IMR-90 (cell line): ENCODE measurements around the gene DNASE1L1. TPM values are rescaled to one million over a fixed set of nuclear protein-coding genes. Genes with fewer than 3 reads are reported as not detected.

Experiments
- ATAC-seq: fragments of 200-7000 bp; cut with Tn5 transposase; 2 replicates; pipeline ENCODE4 v1.9.1; 2020; ENCODE audit warnings: low read depth, mild to moderate bottlenecking, moderate library complexity
- BruUV-seq: library from RNA; stranded (reverse); fragments of 400-500 nt; replicated peaks from 2 replicates; lab custom pipeline; 2021; lab: Mats Ljungman, UMichigan
- CTCF ChIA-PET: fragments of 300-600 bp; formaldehyde crosslinking; extraction: SDS; loops from one replicate; lab custom pipeline; 2021; ENCODE audit warnings: antibody characterized with exemption; lab: Yijun Ruan, JAX
- POLR2A ChIA-PET: fragments of 300-600 bp; sonication (Branson Sonifier 250); formaldehyde crosslinking; loops from one replicate; lab custom pipeline; 2022; ENCODE audit warnings: antibody characterized with exemption; ENCODE audit not compliant: unreplicated experiment; lab: Charles Lee
- DNase-seq: peaks from one replicate; pipeline ENCODE4 v3.0.0; 2013
- H2AFZ ChIP-seq: replicated peaks from 2 replicates; pipeline ENCODE3; 2013; ENCODE audit warnings: low read length, mild to moderate bottlenecking; ENCODE audit not compliant: poor library complexity
- H2AK5ac ChIP-seq: 2 replicates; pipeline ENCODE4 v1.6.1; 2013; ENCODE audit warnings: low read depth, low read length, inconsistent platforms
- H2AK9ac ChIP-seq: replicated peaks from 2 replicates; pipeline ENCODE3; 2013; ENCODE audit warnings: mild to moderate bottlenecking, low read depth, low read length, moderate library complexity; ENCODE audit not compliant: poor library complexity
- H2BK120ac ChIP-seq: 2 replicates; pipeline ENCODE4 v1.6.1; 2013; ENCODE audit warnings: low read depth, low read length, inconsistent platforms
- H2BK15ac ChIP-seq: 3 replicates; pipeline ENCODE4 v1.6.1; 2013; ENCODE audit warnings: low read depth, low read length, inconsistent platforms
- H2BK20ac ChIP-seq: 2 replicates; pipeline ENCODE4 v1.6.1; 2013; ENCODE audit warnings: low read depth, mild to moderate bottlenecking, inconsistent platforms, low read length, moderate library complexity
- H2BK5ac ChIP-seq: 2 replicates; pipeline ENCODE4 v1.6.1; 2013; ENCODE audit warnings: mild to moderate bottlenecking, low read depth, low read length, inconsistent platforms; ENCODE audit not compliant: poor library complexity, severe bottlenecking
- H3K14ac ChIP-seq: replicated peaks from 2 replicates; pipeline ENCODE4 v1.6.1; 2013; ENCODE audit warnings: low read depth, low read length, inconsistent platforms
- H3K18ac ChIP-seq: 2 replicates; pipeline ENCODE4 v1.6.1; 2013; ENCODE audit warnings: low read depth, low read length, control low read depth
- H3K23ac ChIP-seq: 2 replicates; pipeline ENCODE4 v1.6.1; 2013; ENCODE audit warnings: low read depth, low read length, inconsistent platforms
- H3K27ac ChIP-seq: 2 replicates; pipeline ENCODE4 v1.5.1; 2013; ENCODE audit warnings: mild to moderate bottlenecking, control low read depth, low read length; ENCODE audit not compliant: insufficient read depth
- H3K27me3 ChIP-seq: 2 replicates; pipeline ENCODE4 v1.6.1; 2013; ENCODE audit warnings: low read length; ENCODE audit not compliant: control insufficient read depth, insufficient read depth
- H3K36me3 ChIP-seq: 2 replicates; pipeline ENCODE4 v1.6.1; 2013; ENCODE audit warnings: low read length, mixed read lengths; ENCODE audit not compliant: control insufficient read depth, insufficient read depth
- H3K4ac ChIP-seq: 2 replicates; pipeline ENCODE4 v1.6.1; 2013; ENCODE audit warnings: low read depth, low read length, inconsistent platforms
- H3K4me1 ChIP-seq: 2 replicates; pipeline ENCODE4 v1.6.1; 2013; ENCODE audit warnings: low read length, mixed read lengths; ENCODE audit not compliant: control insufficient read depth, insufficient read depth
- H3K4me2 ChIP-seq: 2 replicates; pipeline ENCODE4 v1.6.1; 2013; ENCODE audit warnings: low read depth, mild to moderate bottlenecking, control low read depth, low read length, moderate library complexity
- H3K4me3 ChIP-seq: 2 replicates; pipeline ENCODE4 v1.5.1; 2013; ENCODE audit warnings: low read depth, mild to moderate bottlenecking, control low read depth, low read length, moderate library complexity; ENCODE audit not compliant: insufficient read depth
- H3K56ac ChIP-seq: 2 replicates; pipeline ENCODE4 v1.6.1; 2013; ENCODE audit warnings: low read length, inconsistent platforms; ENCODE audit not compliant: insufficient read depth; ENCODE audit errors: extremely low read depth
- H3K79me1 ChIP-seq, 2 experiments: 2 replicates each; pipeline ENCODE4 v1.6.1; 2013; ENCODE audit warnings: low read length in 2 of 2, inconsistent platforms in 1 of 2, low read depth in 1 of 2
- H3K9ac ChIP-seq: 2 replicates; pipeline ENCODE4 v1.6.1; 2013; ENCODE audit warnings: low read depth, low read length, control low read depth
- H3K9me1 ChIP-seq: 2 replicates; pipeline ENCODE4 v1.6.1; 2013; ENCODE audit warnings: low read length, inconsistent platforms; ENCODE audit not compliant: insufficient read depth
- H3K9me3 ChIP-seq: 2 replicates; pipeline ENCODE4 v1.6.1; 2013; ENCODE audit warnings: low read length; ENCODE audit not compliant: control insufficient read depth, insufficient read depth
- H4K20me1 ChIP-seq: 2 replicates; pipeline ENCODE4 v1.6.1; 2013; ENCODE audit warnings: low read length, inconsistent platforms; ENCODE audit not compliant: insufficient read depth
- H4K5ac ChIP-seq: 2 replicates; pipeline ENCODE4 v1.6.1; 2013; ENCODE audit warnings: mild to moderate bottlenecking, low read depth, low read length, control low read depth
- H4K8ac ChIP-seq, 2 experiments: 2 replicates each; pipeline ENCODE4 v1.6.1; 2013; ENCODE audit warnings: low read depth in 2 of 2, low read length in 2 of 2, control low read depth in 1 of 2, inconsistent platforms in 1 of 2
- H4K91ac ChIP-seq: 2 replicates; pipeline ENCODE4 v1.6.1; 2013; ENCODE audit warnings: low read depth, low read length, inconsistent platforms; ENCODE audit not compliant: insufficient read depth
- WGBS, 2 experiments: methylation state at CpG; one replicate each; pipeline versions ENCODE4 v1.1.5 to v1.1.7; 2013; ENCODE audit warnings: missing lambda C conversion rate in 2 of 2; ENCODE audit not compliant: insufficient read length in 1 of 2; ENCODE audit errors: extremely low coverage in 2 of 2; 5-methylcytosine and 5-hydroxymethylcytosine counted together
- dilution Hi-C: fragments of 300-500 bp; cut with HindIII; formaldehyde crosslinking; loops from one replicate; pipeline ENCODE4 v1.14.3; 2018; ENCODE audit warnings: low sequenced_read_pairs; ENCODE audit not compliant: unreplicated experiment
- in situ Hi-C: fragments of 300-500 bp; cut with MboI; formaldehyde crosslinking; loops from 3 replicates; pipeline ENCODE4 v1.14.3; 2019; ENCODE audit warnings: low sequenced_read_pairs, inconsistent platforms, mixed read lengths
- intact Hi-C: fragments of 100-400 bp; cut with micrococcal nuclease; formaldehyde crosslinking; loops from 2 replicates; pipeline ENCODE4 v1.10.0; 2022
- polyA plus RNA-seq, 3 experiments: library from polyadenylated mRNA; depleted of rRNA; stranded (reverse); fragments of >200 nt; gene quantifications; 2 replicates each; pipeline ENCODE4 v1.2.3, GENCODE V29; 2012; ENCODE audit warnings: low replicate concordance in 1 of 3
- total RNA-seq: library from RNA; depleted of rRNA; stranded (reverse); fragments of >200 nt; gene quantifications from 2 replicates; pipeline ENCODE4 v1.2.3, GENCODE V29; 2012
- TF ChIP-seq, protein P1 (sequence below): conservative IDR thresholded peaks from 2 replicates; pipeline ENCODE4 v1.5.1; 2012; ENCODE audit warnings: mild to moderate bottlenecking, low read depth, low read length, improper control_type of control experiment
- TF ChIP-seq, protein P2 (sequence below): fragments of 150-350 bp; IDR thresholded peaks from 2 replicates; pipeline ENCODE4 v1.6.1; 2017; ENCODE audit warnings: mild to moderate bottlenecking, antibody characterized with exemption, low read length, low read depth

Gene DNASE1L1
- total and polyA plus RNA-seq, 2 of the 4 experiments (the other 2 are of a cell fraction): 51.4 to 55.5 TPM

DNA sequence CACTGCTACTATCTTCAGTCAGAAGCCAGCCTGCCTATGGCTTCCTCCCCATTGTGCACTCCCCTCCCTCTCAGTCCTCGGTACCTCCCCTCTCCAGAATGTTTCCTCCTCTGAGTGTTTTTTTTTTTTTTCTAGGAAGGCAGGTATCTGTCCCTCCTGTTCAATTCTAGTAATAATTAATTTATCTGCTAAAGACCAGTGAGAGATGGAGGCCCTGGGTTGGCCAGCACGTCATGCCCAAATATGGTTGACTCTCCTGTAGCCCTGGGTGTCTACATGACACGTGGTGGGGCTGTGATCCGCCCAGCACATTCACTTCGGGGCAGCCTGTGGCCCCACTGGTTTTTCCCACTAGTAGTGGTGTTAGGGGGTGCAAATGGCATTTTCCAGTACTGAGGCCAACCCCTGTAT, 36.4 kb downstream of the DNASE1L1 start:
- intact Hi-C loops: loop anchor here (5.0 kb wide), 1 partner anchor 160 kb away; no protein-coding TSS in a partner anchor

More for the DNA sequence above, 36.4 kb downstream of the DNASE1L1 start:
- H2BK120ac ChIP-seq: peak overlapping the region; percentile 57; the same call in 1 of the 2 replicates
- no TSS peak for BruUV-seq
- peak overlapping the region; percentile 98 for H3K9ac ChIP-seq
- TF ChIP-seq, protein P1, sequence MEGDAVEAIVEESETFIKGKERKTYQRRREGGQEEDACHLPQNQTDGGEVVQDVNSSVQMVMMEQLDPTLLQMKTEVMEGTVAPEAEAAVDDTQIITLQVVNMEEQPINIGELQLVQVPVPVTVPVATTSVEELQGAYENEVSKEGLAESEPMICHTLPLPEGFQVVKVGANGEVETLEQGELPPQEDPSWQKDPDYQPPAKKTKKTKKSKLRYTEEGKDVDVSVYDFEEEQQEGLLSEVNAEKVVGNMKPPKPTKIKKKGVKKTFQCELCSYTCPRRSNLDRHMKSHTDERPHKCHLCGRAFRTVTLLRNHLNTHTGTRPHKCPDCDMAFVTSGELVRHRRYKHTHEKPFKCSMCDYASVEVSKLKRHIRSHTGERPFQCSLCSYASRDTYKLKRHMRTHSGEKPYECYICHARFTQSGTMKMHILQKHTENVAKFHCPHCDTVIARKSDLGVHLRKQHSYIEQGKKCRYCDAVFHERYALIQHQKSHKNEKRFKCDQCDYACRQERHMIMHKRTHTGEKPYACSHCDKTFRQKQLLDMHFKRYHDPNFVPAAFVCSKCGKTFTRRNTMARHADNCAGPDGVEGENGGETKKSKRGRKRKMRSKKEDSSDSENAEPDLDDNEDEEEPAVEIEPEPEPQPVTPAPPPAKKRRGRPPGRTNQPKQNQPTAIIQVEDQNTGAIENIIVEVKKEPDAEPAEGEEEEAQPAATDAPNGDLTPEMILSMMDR: no peak
- TF ChIP-seq, protein P2, sequence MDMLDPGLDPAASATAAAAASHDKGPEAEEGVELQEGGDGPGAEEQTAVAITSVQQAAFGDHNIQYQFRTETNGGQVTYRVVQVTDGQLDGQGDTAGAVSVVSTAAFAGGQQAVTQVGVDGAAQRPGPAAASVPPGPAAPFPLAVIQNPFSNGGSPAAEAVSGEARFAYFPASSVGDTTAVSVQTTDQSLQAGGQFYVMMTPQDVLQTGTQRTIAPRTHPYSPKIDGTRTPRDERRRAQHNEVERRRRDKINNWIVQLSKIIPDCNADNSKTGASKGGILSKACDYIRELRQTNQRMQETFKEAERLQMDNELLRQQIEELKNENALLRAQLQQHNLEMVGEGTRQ: peak; percentile 56; the same call in 1 of the 2 replicates
- peak overlapping the region; percentile 84 for H4K8ac ChIP-seq
- peak overlapping the region; percentile 98 for H3K56ac ChIP-seq
- ChIA-PET POLR2A (interaction anchor here (2.6 kb wide), 1 partner anchor 25 kb away, joined by 8 read pairs; no protein-coding TSS in a partner anchor), CTCF (interaction anchor here (0.5 kb wide), 1 partner anchor 11 kb away, joined by 4 read pairs; no protein-coding TSS in a partner anchor)
- 0 out of 2 replicates have a peak, but pooled peaks cover 5% of the 10 kb centered on the region for H3K9me1 ChIP-seq
- H3K4me2 ChIP-seq: peak overlapping the region; percentile 78
- peaks cover 0 to 15% of the 10 kb centered on the region in 2 experiments; a peak in 2 of 4 replicates for H3K79me1 ChIP-seq
- H3K27me3 ChIP-seq: no peaks in the 10 kb centered on the region
- H3K36me3 ChIP-seq: peaks cover 22% of the 10 kb centered on the region
- peak overlapping the region; percentile 39; the same call in 1 of the 2 replicates for H3K18ac ChIP-seq
- peak overlapping the region; percentile 90 for H2AK5ac ChIP-seq
- peak overlapping the region; percentile 94 for H4K91ac ChIP-seq
- H2BK15ac ChIP-seq: no peak overlapping the region
- peak overlapping the region; percentile 97 for H3K27ac ChIP-seq
- no CpG with 5 or more reads among the region's 5 CpGs for WGBS, 2 experiments
- dilution Hi-C loops: no loop called here
- H2BK20ac ChIP-seq: no peak overlapping the region; the same call in 1 of the 2 replicates
- ATAC-seq: no peak
- H4K20me1 ChIP-seq: peaks cover 34% of the 10 kb centered on the region
- peak overlapping the region; percentile 61 for H2AFZ ChIP-seq
- in situ Hi-C loops: no loop called here
- DNase-seq: peak; percentile 65
- H4K5ac ChIP-seq: peak overlapping the region; percentile 18; the same call in 1 of the 2 replicates
- peak overlapping the region; percentile 99 for H3K4ac ChIP-seq
- H3K4me1 ChIP-seq: peaks cover 13% of the 10 kb centered on the region
- no peaks in the 10 kb centered on the region for H3K9me3 ChIP-seq
- peak overlapping the region; percentile 75 for H3K23ac ChIP-seq
- peak overlapping the region; percentile 83 for H2AK9ac ChIP-seq
- H3K4me3 ChIP-seq: peak overlapping the region; percentile 90
- H2BK5ac ChIP-seq: peak overlapping the region; percentile 91
- peak overlapping the region; percentile 91 for H3K14ac ChIP-seq
